K562 (cell line): ENCODE results near the gene SH3BP5L. TPM values are rescaled to one million over a fixed set of nuclear protein-coding genes. Genes with fewer than 3 reads are reported as not detected.

Source experiments
- ATAC-seq: fragments of 200-7000 bp; cut with Tn5 transposase; 3 replicates; pipeline ENCODE4 v1.9.1; 2020; ENCODE audit warnings: moderate library complexity
- BruUV-seq: library from RNA; stranded (reverse); fragments of 400-500 nt; replicated peaks from 2 replicates; lab custom pipeline; 2021; lab: Mats Ljungman, UMichigan
- CTCF ChIA-PET: fragments of 300-600 bp; formaldehyde crosslinking; extraction: SDS; loops from one replicate; lab custom pipeline; 2021; ENCODE audit warnings: low intra/inter-chr PET ratio; lab: Yijun Ruan, JAX
- POLR2A ChIA-PET: fragments of 300-600, 350-650 bp; sonication (Branson Sonifier 250); formaldehyde crosslinking; extraction: SDS; loops from one replicate; lab custom pipeline; 2021; ENCODE audit warnings: antibody characterized with exemption, inconsistent platforms; lab: Yijun Ruan, JAX
- DNase-seq, 4 experiments: peaks; one replicate each; pipeline versions ENCODE4 v3.0.0 to v3.0.0-alpha.2; 2011 to 2018; ENCODE audit warnings: low spot score in 3 of 4, mixed read lengths in 3 of 4; ENCODE audit errors: extremely low read depth in 1 of 4
- FAIRE-seq: peaks from 2 replicates; lab custom pipeline; 2011; peaks lifted over from hg19 to GRCh38; lab: Jason Lieb, UNC
- H2AFZ ChIP-seq: 2 replicates; pipeline ENCODE4 v1.6.0; 2011; ENCODE audit warnings: low read depth, low read length, control low read depth, inconsistent platforms
- H3K27ac ChIP-seq: fragments of 200-600 bp; 3 replicates; pipeline ENCODE4 v1.8.0; 2011; ENCODE audit warnings: low read depth, mild to moderate bottlenecking, control low read depth, inconsistent platforms, low read length, moderate library complexity, mixed read lengths; ENCODE audit errors: extremely low read depth
- H3K27me3 ChIP-seq, 2 experiments: fragments of 300-600 bp in 1 of 2; 2 replicates in 1 of 2; 3 replicates in 1 of 2; pipeline versions ENCODE4 v1.6.0 to v1.8.0; 2011; ENCODE audit warnings: inconsistent platforms in 2 of 2, low read length in 2 of 2, mild to moderate bottlenecking in 1 of 2, mixed read lengths in 1 of 2, moderate library complexity in 1 of 2; ENCODE audit not compliant: control insufficient read depth in 2 of 2, insufficient read depth in 2 of 2
- H3K36me3 ChIP-seq: fragments of 300-600 bp; 3 replicates; pipeline ENCODE4 v1.8.0; 2011; ENCODE audit warnings: mild to moderate bottlenecking, low read length, inconsistent platforms; ENCODE audit not compliant: control insufficient read depth, insufficient read depth
- H3K4me1 ChIP-seq, 2 experiments: fragments of 200-600 bp in 1 of 2; replicated peaks in 1 of 2; 2 replicates in 1 of 2; 3 replicates in 1 of 2; pipeline versions ENCODE4 v1.5.1 to v1.8.0; 2011; ENCODE audit warnings: inconsistent platforms in 2 of 2, low read length in 2 of 2, mild to moderate bottlenecking in 1 of 2, mixed read lengths in 1 of 2, moderate library complexity in 1 of 2; ENCODE audit not compliant: control insufficient read depth in 2 of 2, insufficient read depth in 2 of 2
- H3K4me2 ChIP-seq: 2 replicates; pipeline ENCODE4 v1.6.1; 2011; ENCODE audit warnings: low read length, control low read depth, inconsistent platforms, mixed read lengths; ENCODE audit not compliant: insufficient read depth
- H3K4me3 ChIP-seq: fragments of 200-600 bp; sonication (generic), shearing (Covaris generic); 2 replicates; pipeline ENCODE4 v1.5.1; 2016; ENCODE audit warnings: control low read depth, inconsistent platforms
- H3K79me2 ChIP-seq: fragments of 200-600 bp; 3 replicates; pipeline ENCODE4 v1.8.0; 2011; ENCODE audit warnings: low read length, inconsistent platforms; ENCODE audit not compliant: control insufficient read depth, insufficient read depth
- H3K9ac ChIP-seq, 2 experiments: 2 replicates each; pipeline versions ENCODE4 v1.6.0 to v1.6.1; 2011; ENCODE audit warnings: low read depth in 2 of 2, low read length in 2 of 2, control low read depth in 1 of 2, inconsistent platforms in 1 of 2, mild to moderate bottlenecking in 1 of 2, mixed read lengths in 1 of 2; ENCODE audit not compliant: insufficient read depth in 1 of 2
- H3K9me1 ChIP-seq: one replicate; pipeline ENCODE4 v1.6.0; 2011; ENCODE audit warnings: inconsistent platforms, mild to moderate bottlenecking, low read length, moderate library complexity; ENCODE audit not compliant: control insufficient read depth, insufficient read depth
- H3K9me3 ChIP-seq: replicated peaks from 2 replicates; pipeline ENCODE4 v1.5.1; 2011; ENCODE audit warnings: low read depth, low read length, inconsistent platforms; ENCODE audit not compliant: control insufficient read depth, insufficient read depth
- H4K20me1 ChIP-seq: replicated peaks from 2 replicates; pipeline ENCODE4 v1.6.1; 2011; ENCODE audit warnings: low read length, inconsistent platforms, mixed read lengths; ENCODE audit not compliant: control insufficient read depth, insufficient read depth
- AFF4 ChIP-seq: sonication (generic); formaldehyde crosslinking; IDR thresholded peaks from 2 replicates; pipeline ENCODE4 v1.8.0; 2023; ENCODE audit warnings: mild to moderate bottlenecking, missing genetic modification reagents
- HDAC1 ChIP-seq, 2 experiments: fragments of 450-650 bp; IDR thresholded peaks; 2 replicates each; pipeline ENCODE4 v1.6.1; 2016 to 2017; ENCODE audit warnings: inconsistent platforms in 1 of 2, mild to moderate bottlenecking in 1 of 2, moderate library complexity in 1 of 2
- POLR2A ChIP-seq: fragments of 450-650 bp; conservative IDR thresholded peaks from 2 replicates; pipeline ENCODE4 v1.6.1; 2016
- SRSF1 ChIP-seq: fragments of 200-400 bp; formaldehyde crosslinking; IDR thresholded peaks from 2 replicates; pipeline ENCODE4 v1.6.1; 2017; ENCODE audit warnings: mild to moderate bottlenecking, low read depth, low read length, moderate library complexity
- SUPT5H ChIP-seq: fragments of 450-650 bp; IDR thresholded peaks from 2 replicates; pipeline ENCODE4 v1.6.1; 2016
- YBX1 ChIP-seq: fragments of 450-650 bp; IDR thresholded peaks from 2 replicates; pipeline ENCODE4 v1.7.1; 2016; ENCODE audit warnings: mild to moderate bottlenecking
- WGBS: fragments of 100-300 bp; shearing (Covaris generic); methylation state at CpG from one replicate; pipeline ENCODE4 v1.1.6; 2016; ENCODE audit warnings: low coverage, mixed read lengths; ENCODE audit not compliant: insufficient coverage; ENCODE audit errors: missing lambda C conversion rate; 5-methylcytosine and 5-hydroxymethylcytosine counted together
- in situ Hi-C: fragments of 300-500 bp; cut with MboI; formaldehyde crosslinking; loops from 4 replicates; pipeline ENCODE4 v1.15.0; 2018; ENCODE audit warnings: inconsistent platforms, mixed read lengths
- intact Hi-C: fragments of 100-400 bp; cut with micrococcal nuclease; formaldehyde crosslinking; loops from 2 replicates; pipeline ENCODE4 v1.14.2; 2022
- polyA plus RNA-seq, 8 experiments: library from polyadenylated mRNA; depleted of rRNA in 4 of 8; stranded (reverse) in 5 of 8; unstranded in 3 of 8; fragments of >200 nt; fragmentation: Nextera tagmentation in 2 of 8; fragmentation: Illumina TruSeq in 1 of 8; extraction: Ambion mirVana in 2 of 8; extraction: Trizol in 1 of 8; gene quantifications; 2 replicates each; pipeline versions ENCODE4 v1.2.1 to v1.2.3, GENCODE V29; 2011 to 2014; ENCODE audit warnings: inconsistent platforms in 1 of 8, missing spikeins in 1 of 8
- total RNA-seq, 7 experiments: library from RNA; depleted of rRNA in 6 of 7; stranded (reverse); fragments of >200 nt in 6 of 7; fragmentation: Illumina TruSeq in 2 of 7; extraction: Trizol in 2 of 7; gene quantifications; 2 replicates each; pipeline versions ENCODE4 v1.2.1 to v1.2.3, GENCODE V29; 2011 to 2021; ENCODE audit warnings: low replicate concordance in 1 of 7

Gene SH3BP5L
- total and polyA plus RNA-seq, 9 of the 15 experiments (the other 6 are each of a cell fraction or from before 2014, with no cell fraction given), result 1.9 to 26.5 (median 15.8) TPM

GRCh38 chr1:248849152-248849551 lies 23.4 kb upstream of the SH3BP5L start (continued):
- no peak for TF ChIP-seq YBX1

- in situ Hi-C loops, result no loop called here
- no peak for ATAC-seq
- Histone ChIP-seq H3K79me2 (peaks cover 13% of the 10 kb centered on the region; the same call in 1 of the 3 replicates), H3K9ac (no peak overlapping the region), H3K4me2 (no peak overlapping the region), H3K27ac (no peak overlapping the region; the same call in 2 of the 3 replicates), H2AFZ (no peak overlapping the region), H3K4me1 (peaks cover 7 to 21% of the 10 kb centered on the region in 2 experiments; a peak in 3 of 5 replicates), H3K4me3 (no peak overlapping the region), H3K9me3 (no peaks in the 10 kb centered on the region), H3K27me3 (no peaks in the 10 kb centered on the region), H3K9me1 (no peaks in the 10 kb centered on the region), H3K36me3 (peaks cover 95% of the 10 kb centered on the region), H4K20me1 (peaks cover 4% of the 10 kb centered on the region; the same call in 1 of the 2 replicates)
- WGBS, result 90% methylated on average over 6 of the region's 8 CpGs
- DNase-seq, result no peak
- BruUV-seq, result no TSS peak
- ChIA-PET CTCF (no interaction called here), POLR2A (interaction anchor here (1.8 kb wide), 1 partner anchor 10 kb away, joined by 9 read pairs; the partner anchor contains the start of gene ZNF692)
- intact Hi-C loops, result no loop called here
- TF ChIP-seq AFF4 (CRISPR knock-in tag) (0 out of 2 replicates have a peak, but pooled peaks have one; percentile 23), SUPT5H (0 out of 2 replicates have a peak, but pooled peaks have one; percentile 40), HDAC1 (IDR thresholded peaks at IDR 0.05) (no peak), POLR2A (peak; percentile 60; the same call in 1 of the 2 replicates), SRSF1 (no peak)
- TF ChIP-seq, all 486 proteins: peak for 3
- FAIRE-seq, result no peak
Measured at GRCh38 chr1:248848602-248849001, 22.9 kb upstream of the SH3BP5L start.
